ENCODE results near the gene HNF1B. TPM values are rescaled to one million over a fixed set of nuclear protein-coding genes. Genes with fewer than 3 reads are reported as not detected.

HNF1B gene
- total RNA-seq, 1 experiment from 2014 or later, result 11.4 TPM

DNA sequence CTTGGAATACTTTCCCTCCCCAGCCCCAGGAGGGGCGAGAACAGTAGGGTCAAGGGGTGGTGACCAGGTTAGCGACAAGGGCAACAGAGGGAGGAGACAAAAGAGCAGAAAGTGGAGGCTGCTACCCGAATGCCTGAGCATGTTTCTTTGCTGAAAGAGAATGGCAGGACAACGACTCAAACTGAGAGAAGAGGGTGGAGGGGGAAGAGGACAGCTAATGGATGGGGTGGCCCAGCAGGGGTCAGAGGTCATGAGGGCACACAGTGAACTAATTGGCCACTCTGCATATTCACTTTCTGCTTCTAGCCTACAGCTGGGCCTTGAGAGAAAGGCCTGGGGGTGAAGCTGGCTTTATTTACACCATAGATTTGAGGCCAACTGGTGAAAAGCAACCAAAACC is 82.5 kb downstream of the HNF1B start:
- in situ Hi-C loops (cut with HindIII; ENCODE audit: low pct_unique_long_range_greater_than_20kb, low sequenced_read_pairs), result no loop called here
- DNase-seq (ENCODE audit: low read depth), result no peak

GRCh38 chr17:37661400-37662014 is 83.4 kb downstream of the HNF1B start:
- in situ Hi-C loops (cut with HindIII; ENCODE audit: low pct_unique_long_range_greater_than_20kb, low sequenced_read_pairs), result no loop called here
- no peak for DNase-seq (ENCODE audit: low read depth)

GRCh38 chr17:37659925-37660324 is 84.9 kb downstream of the HNF1B start:
- in situ Hi-C loops (cut with HindIII; ENCODE audit: low pct_unique_long_range_greater_than_20kb, low sequenced_read_pairs), result no loop called here

GRCh38 chr17:37657202-37657601 is 87.7 kb downstream of the HNF1B start:
- in situ Hi-C loops (cut with HindIII; ENCODE audit: low pct_unique_long_range_greater_than_20kb, low sequenced_read_pairs), result no loop called here
- DNase-seq (ENCODE audit: low read depth), result no peak

More at GRCh38 chr17:37659925-37660324, 84.9 kb downstream of the HNF1B start:
- DNase-seq (ENCODE audit: low read depth), result no peak

DNA sequence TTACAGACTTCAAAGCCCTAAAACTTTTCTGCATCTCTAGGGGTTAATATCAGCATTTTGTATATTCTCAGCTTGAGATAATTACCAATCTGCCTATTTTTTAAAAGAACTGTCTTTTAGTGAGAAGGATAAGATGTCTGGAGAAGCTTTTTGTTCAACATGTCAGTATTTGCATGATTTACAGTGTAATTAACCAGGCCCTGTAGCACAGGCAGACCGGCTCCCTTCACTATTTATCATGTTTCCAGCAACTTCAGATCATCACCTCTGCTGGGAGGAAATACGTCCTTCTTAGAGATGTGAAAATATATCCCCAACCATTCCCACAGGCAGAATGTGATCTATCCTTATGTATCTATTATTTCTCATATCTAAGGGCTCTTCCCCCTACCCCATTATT is 93.0 kb downstream of the HNF1B start:
- DNase-seq (ENCODE audit: low read depth), result no peak
- in situ Hi-C loops (cut with HindIII; ENCODE audit: low pct_unique_long_range_greater_than_20kb, low sequenced_read_pairs), result no loop called here

DNA sequence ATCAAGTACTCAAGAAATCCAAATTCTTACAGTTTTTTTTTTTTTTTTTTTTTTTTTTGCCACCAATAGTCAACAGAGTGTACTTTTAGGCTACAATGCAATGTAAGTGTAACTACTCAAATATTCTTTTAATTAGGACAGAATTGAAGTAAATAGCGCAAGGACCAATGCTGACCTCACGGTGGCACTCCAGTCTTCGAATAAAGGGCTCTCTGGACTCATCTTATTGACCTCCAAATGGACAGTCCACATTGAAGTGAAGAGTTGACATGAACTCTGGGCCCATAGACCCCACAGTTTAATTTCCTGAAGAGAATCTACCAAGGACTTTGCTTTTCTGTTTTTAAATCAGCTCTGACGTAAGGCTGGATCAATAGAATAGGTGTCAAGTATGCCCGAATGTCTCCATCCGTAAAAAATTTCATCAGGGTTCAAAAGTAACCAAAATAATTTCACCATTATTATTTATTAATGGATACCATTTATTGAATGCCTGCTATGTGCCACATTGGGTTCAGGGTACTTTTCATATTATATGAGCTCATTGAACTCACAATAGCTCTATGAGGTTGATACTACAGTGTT is 94.3 kb downstream of the HNF1B start:
- peak; percentile 27 for DNase-seq (ENCODE audit: low read depth)
- in situ Hi-C loops (cut with HindIII; ENCODE audit: low pct_unique_long_range_greater_than_20kb, low sequenced_read_pairs), result no loop called here

DNA sequence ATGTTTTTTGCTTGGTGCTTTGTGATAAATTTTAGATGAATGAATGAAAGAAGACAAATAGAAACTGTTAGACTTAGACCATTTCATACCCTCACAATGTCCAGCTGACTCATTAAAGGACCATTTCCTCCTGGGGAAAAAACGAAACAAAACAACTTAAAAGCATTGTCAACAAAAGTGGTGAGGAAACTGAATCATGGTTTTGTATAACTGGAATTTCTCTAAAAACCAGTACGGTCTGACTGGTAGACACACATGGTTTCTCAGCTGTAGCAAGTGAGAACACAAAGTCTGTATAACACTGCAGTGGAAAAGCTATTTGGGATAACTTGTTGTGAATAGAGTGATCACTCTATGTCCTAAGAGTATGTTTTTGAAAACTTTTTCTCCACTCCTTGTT is 96.3 kb downstream of the HNF1B start:
- in situ Hi-C loops (cut with HindIII; ENCODE audit: low pct_unique_long_range_greater_than_20kb, low sequenced_read_pairs), result no loop called here
- DNase-seq (ENCODE audit: low read depth), result peak; percentile 67

DNA sequence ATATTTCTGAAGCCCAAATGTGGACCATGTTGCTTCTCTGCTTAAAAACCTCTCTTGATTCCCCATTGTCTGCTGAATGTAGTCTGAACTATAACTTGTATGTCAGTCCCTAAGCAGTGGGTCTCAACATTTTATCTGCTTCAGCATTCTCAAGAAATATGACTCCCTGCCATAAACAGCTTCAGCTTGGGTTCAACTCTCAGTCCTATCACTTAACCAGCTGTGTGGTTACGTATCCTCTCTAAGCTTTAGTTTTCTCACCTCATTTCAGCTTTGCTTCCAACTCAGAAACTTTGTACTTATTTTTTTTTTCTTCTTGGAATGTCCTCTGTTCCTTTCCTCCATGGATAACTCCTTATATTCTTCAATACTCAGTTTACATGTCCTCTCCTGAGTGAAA is 97.0 kb downstream of the HNF1B start:
- in situ Hi-C loops (cut with HindIII; ENCODE audit: low pct_unique_long_range_greater_than_20kb, low sequenced_read_pairs), result no loop called here

DNA sequence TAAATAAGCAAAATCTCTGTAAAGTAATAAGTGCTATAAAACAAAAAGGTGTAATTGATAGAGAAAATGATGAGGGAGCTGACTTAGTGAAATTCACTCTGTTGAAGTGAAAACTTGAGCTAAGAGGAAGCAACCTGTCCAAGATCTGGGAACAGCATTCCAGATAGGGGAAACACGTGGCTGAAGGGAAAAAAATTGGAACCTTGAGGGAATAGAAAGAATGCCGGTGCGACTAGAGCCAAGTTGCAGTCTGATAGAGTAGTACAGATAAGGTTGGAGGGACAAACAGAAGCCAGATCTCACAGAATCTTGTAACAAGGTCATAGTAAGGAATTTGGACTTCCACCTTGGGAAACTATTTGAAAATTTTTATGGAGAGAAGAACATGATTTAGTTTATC is 101.0 kb downstream of the HNF1B start:
- DNase-seq (ENCODE audit: low read depth), result no peak
- in situ Hi-C loops (cut with HindIII; ENCODE audit: low pct_unique_long_range_greater_than_20kb, low sequenced_read_pairs), result no loop called here

More for the DNA sequence above, 97.0 kb downstream of the HNF1B start:
- no peak for DNase-seq (ENCODE audit: low read depth)

DNA sequence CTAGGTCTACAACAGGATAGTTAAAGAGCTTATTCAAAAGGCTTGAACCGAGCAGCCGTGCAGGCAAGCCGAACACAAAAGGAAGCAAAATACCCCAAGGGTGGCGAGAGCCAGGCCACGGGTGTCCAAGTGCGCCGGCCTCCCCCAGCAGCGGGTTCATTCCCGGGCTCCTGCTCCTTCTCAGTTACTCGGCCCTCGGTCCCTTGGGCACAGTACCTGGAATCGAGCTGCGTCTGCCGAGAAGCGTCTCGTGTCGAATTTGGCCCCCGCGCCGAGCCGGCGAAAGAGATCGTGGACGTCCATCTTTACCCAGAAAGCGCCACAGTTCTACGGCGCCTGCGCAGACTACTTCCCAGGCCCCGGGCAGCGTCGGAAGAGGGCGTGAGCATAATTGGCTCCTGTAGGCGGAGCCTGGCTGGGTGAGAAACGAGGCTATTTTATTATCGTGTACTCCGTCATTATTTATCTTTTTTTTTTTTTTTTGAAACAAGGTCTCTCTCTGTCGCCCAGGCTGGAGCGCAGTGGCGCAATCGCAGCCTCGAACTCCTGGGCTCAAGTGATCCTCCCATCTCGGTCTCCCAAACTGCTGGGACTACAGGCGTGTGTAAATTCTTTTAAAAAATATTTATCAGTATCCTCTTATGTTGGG is 101.6 kb downstream of the HNF1B start, which contains the start of gene DDX52:
DDX52 (minus strand) TSS at position 329 of the 649 bp plus-strand sequence; CDS start at position 303, 26 bp downstream.
- DNase-seq (ENCODE audit: low read depth), result peak; percentile 90
- in situ Hi-C loops (cut with HindIII; ENCODE audit: low pct_unique_long_range_greater_than_20kb, low sequenced_read_pairs), result no loop called here

- in situ Hi-C loops (cut with HindIII; ENCODE audit: low pct_unique_long_range_greater_than_20kb, low sequenced_read_pairs), result no loop called here
- DNase-seq (ENCODE audit: low read depth), result peak; percentile 16
Measured at GRCh38 chr17:37642681-37643080, 102.2 kb downstream of the HNF1B start.

DNA sequence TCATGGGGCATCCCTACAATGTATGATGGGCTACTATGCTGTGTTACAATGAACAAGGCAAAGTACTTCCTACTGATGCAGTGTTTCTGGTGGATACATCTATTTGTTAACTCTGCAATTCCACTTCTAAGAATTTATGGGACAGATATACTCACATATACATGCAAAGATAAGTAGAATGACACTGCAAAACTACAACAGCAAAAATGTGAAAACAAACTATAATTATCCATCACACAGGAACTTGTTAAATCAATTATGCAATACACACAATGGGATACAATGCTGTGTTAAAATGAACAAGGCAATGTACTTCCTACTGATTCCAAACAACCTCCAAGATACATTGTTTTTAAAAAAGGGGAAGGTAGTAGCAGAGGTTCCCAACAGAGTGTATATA is 104.8 kb downstream of the HNF1B start:
- DNase-seq (ENCODE audit: low read depth), result no peak
- in situ Hi-C loops (cut with HindIII; ENCODE audit: low pct_unique_long_range_greater_than_20kb, low sequenced_read_pairs), result no loop called here

GRCh38 chr17:37637956-37638355 is 106.9 kb downstream of the HNF1B start:
- in situ Hi-C loops (cut with HindIII; ENCODE audit: low pct_unique_long_range_greater_than_20kb, low sequenced_read_pairs), result no loop called here
- DNase-seq (ENCODE audit: low read depth), result no peak

Other genes starting within 250 kb of the HNF1B start
- 3.9 and 6.8 TPM in 2 replicates for gene SYNRG, start 135.6 kb downstream of the HNF1B start, total RNA-seq (2014; rRNA removed; shearing (Covaris generic); ENCODE audit: low replicate concordance)
- gene DDX52, start 101.6 kb downstream of the HNF1B start, total RNA-seq (2014; rRNA removed; shearing (Covaris generic); ENCODE audit: low replicate concordance), result 22.1 and 26.7 TPM in 2 replicates
- gene TBC1D3K, start 179.4 kb upstream of the HNF1B start, total RNA-seq (2014; rRNA removed; shearing (Covaris generic); ENCODE audit: low replicate concordance), result not detected in 2 replicates
- 2.8 and 4.3 TPM in 2 replicates for gene TBC1D3L, start 244.0 kb upstream of the HNF1B start, total RNA-seq (2014; rRNA removed; shearing (Covaris generic); ENCODE audit: low replicate concordance)